LNCAP (cell line): ENCODE measurements around the gene HOXB7.

Source experiments
- CTCF ChIP-seq: fragments of 450-650 bp; IDR thresholded peaks from 2 replicates; pipeline ENCODE4 v1.5.1; 2017; ENCODE audit warnings: mild to moderate bottlenecking

HOXB7 gene

GRCh38 chr17:48610282-48611211, at the start of gene HOXB7:
Gene HOXB7 (minus strand): TSS chr17:48611017. CDS start chr17:48610918, 99 bp downstream.
- no peak for TF ChIP-seq CTCF

- no peak for TF ChIP-seq CTCF
Measured at GRCh38 chr17:48655913-48656312, 45.1 kb upstream of the HOXB7 start.

GRCh38 chr17:48649741-48650140, 38.9 kb upstream of the HOXB7 start:
- no peak for TF ChIP-seq CTCF

- TF ChIP-seq CTCF = no peak
Measured at GRCh38 chr17:48647963-48648245, 37.1 kb upstream of the HOXB7 start.

- TF ChIP-seq CTCF = no peak
Measured at GRCh38 chr17:48647103-48647962, 36.5 kb upstream of the HOXB7 start.

- TF ChIP-seq CTCF = no peak
Measured at GRCh38 chr17:48646183-48647102, 35.6 kb upstream of the HOXB7 start.

- TF ChIP-seq CTCF = no peak
Measured at GRCh38 chr17:48645639-48646182, 34.9 kb upstream of the HOXB7 start.
